HG03439 (cell line): Measurements from ENCODE around the gene SPTBN1.
"Not testable (repeated sequence)": the region's sequence is repeated elsewhere in the genome, so short reads cannot be mapped to it uniquely, and the experiment has no call there.

Experiments
- ATAC-seq: cut with Tn5 transposase; IDR thresholded peaks from one replicate; pipeline ENCODE4 v1.9.1; 2021; ENCODE audit warnings: mild to moderate bottlenecking, moderate library complexity; ENCODE audit not compliant: unreplicated experiment

The SPTBN1 gene

DNA sequence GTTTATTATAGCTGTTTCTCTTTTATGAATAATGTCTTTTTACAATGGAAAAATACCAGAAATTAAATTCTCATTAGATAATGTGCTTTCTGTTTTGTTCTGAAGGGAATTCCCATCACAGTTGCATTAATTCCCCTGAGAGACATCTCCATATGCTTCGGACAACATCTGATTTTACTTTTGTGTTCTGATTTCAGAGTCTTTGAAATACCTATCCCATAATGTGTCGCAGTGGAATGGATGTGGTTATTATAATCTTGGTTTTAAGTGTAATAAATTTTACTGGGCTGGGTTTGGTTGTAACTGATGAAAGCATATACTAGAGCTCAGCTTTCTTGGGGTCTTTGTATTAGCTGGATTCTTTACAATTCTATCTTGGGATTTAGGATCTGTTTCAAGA is 12.5 kb downstream of the SPTBN1 start:
- no peak for ATAC-seq

GRCh38 chr2:54469484-54470053 is 13.4 kb downstream of the SPTBN1 start:
- no peak for ATAC-seq

GRCh38 chr2:54470266-54470938 is 14.3 kb downstream of the SPTBN1 start:
- ATAC-seq, result no peak

DNA sequence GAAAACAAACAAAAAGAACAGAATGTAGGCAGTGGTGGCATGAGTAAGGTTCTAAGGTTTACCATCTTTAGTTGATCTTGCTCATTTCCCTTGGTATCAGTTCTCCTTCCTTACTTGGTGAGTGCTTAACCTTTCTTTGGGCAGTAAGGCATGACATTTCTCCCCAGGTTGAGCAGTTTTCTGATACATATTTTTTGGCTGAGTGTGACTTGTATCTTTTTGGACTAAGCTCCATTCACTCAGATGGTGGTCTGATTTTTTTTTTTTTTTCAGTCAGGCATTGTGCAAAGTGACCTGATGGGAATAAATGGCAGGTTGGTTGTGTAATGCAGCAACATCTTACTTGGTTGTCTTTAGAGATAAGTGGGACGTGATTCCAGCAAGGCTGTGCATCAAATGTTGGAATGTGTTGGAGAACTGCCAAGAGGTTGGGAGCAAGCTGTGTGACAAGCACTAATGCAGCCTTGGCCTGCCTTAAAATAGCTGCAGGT is 15.1 kb downstream of the SPTBN1 start:
- no peak for ATAC-seq

GRCh38 chr2:54473851-54474250 is 17.7 kb downstream of the SPTBN1 start:
- ATAC-seq, result no peak

DNA sequence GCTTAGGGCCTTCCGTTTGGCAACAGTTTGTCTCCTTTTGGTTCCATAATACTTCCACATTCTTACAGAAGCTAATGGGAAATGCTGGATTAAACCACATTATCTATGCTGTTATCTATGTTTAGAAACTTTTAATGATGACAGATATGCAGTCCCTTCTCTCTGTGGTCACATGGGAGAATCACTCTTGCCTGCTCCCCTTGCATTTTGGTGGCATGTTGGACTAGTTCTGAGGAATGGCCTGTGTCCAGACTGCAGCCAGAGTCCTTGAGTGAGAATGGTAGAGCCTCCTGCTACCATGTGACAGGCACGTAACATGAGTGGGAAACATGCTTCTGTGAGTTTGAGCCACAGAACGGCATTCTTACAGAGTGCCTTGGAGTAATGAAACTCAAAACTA is 19.2 kb downstream of the SPTBN1 start:
- no peak for ATAC-seq

GRCh38 chr2:54475919-54476318 is 19.8 kb downstream of the SPTBN1 start:
- no peak for ATAC-seq

DNA sequence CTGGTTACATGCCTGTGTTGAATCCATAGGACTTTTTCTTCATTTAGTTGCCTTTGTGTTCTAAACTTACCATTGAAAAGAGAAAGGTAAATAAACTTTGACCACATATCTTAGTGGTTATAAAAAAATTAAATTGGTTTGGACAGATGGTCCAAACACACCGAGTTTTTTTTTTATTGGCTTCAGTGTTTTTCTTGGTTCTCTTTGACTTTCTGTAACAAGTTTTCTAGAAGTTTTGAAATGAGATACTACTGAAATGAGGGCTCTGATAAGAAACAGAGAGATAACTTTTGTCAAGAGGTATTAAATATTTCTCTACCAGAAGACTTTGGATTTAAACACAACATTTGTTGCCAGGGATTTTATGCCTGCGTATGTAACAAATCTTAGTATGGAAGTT is 20.7 kb downstream of the SPTBN1 start:
- ATAC-seq, result no peak

GRCh38 chr2:54477896-54478295 is 21.8 kb downstream of the SPTBN1 start:
- ATAC-seq, result no peak

DNA sequence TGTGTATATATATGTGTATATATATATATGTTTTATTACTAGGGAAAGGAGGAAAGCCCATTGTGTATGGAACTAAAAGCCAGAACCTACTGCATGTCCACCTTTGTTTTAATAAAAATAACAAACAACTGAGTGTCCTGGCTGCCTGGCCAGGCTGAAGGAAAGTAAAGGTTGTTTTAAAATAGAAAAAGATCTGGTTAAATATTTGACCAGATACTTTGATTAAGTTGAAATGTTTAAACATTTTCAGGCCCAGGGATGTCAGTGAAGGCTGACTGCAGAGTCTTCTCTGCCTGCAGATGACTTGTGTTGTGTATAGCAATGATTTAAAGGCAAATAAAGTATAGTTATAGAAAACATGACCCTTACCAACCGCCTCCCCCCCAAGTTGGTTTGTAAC is 22.8 kb downstream of the SPTBN1 start:
- no peak for ATAC-seq

DNA sequence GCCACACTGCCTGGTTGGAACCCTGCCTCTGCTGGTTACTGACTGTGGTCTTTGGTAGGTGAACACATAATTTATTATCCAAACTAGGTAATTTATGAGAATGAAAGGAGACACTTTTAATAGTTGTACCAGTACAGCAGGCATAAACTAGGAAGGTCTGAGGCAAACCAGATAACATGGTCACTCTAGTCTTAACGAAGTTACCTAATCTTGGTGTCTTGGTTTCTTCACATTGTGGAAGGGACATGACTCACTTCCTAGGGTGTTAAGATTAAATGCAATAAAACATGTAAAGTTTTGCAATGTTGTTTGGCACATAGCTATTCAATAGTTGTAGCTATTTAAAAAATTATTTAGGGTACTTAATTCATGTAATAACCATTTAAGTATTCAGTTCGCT is 23.3 kb downstream of the SPTBN1 start:
- ATAC-seq, result no peak

GRCh38 chr2:54480025-54480424 is 23.9 kb downstream of the SPTBN1 start:
- no peak for ATAC-seq

GRCh38 chr2:54481686-54482085 is 25.6 kb downstream of the SPTBN1 start:
- ATAC-seq, result no peak

DNA sequence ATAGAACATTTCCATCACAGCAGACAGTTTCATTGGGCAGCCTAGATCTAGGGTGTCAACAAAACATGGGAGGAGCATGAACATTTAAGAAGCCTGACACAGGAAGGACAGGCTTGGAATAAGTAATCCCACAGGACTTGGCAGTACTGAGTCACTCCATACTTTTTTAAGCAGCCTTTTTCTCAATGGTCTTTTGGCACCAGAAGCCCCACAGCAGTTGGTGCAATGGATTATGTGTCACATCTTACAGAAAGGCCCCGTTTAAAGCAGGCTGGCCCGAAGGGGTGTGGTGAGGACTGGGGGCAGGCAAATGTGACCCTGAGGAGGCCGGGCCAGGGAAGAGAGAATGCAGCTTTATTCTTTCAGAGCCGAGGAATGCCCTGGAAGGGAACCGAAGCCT is 26.6 kb downstream of the SPTBN1 start:
- no peak for ATAC-seq

DNA sequence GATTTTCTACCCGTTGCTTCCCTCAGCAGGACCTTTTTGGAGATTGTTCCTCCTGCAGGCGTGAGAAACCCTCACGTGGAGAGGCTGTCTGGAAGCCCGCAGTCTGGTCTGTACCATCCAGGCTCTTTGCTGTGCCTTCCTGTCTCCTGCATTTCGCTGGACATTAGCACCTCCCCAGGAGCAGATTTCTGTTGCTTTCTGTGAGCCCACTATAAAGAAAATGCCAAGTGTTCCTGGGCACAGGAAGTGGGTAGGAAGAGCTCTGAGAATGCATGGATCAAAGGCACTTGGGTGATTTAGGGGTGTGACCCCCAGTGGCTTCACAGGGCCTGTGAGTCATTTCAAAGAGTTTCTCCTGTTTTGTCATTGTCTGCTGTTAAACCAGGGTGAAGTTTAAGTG is 27.3 kb downstream of the SPTBN1 start:
- ATAC-seq, result no peak

GRCh38 chr2:54485756-54486155 is 29.6 kb downstream of the SPTBN1 start:
- not testable (repeated sequence) for ATAC-seq

GRCh38 chr2:54486766-54487165 is 30.6 kb downstream of the SPTBN1 start:
- no peak for ATAC-seq

DNA sequence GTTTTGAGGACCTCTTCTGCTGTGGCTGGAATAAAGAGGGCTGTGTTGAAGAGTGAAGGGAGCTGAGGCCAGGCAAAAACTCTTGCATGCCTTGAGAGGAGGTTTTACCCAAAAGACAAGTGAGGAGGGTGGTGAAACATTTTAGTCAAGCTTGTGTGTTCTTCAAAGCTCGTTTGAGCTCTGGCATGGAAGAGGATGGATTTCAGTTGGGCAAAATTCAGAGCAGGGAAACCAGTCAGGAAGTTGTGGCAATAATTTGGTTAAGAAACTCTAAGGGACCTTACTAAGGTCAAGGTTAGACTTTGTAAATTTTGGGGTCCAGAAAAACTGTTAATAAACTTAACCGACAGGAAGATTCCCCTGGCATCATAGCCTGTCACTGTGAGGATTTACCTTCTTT is 34.7 kb downstream of the SPTBN1 start:
- no peak for ATAC-seq

- no peak for ATAC-seq
Observed at GRCh38 chr2:54492335-54492734, 36.2 kb downstream of the SPTBN1 start.

DNA sequence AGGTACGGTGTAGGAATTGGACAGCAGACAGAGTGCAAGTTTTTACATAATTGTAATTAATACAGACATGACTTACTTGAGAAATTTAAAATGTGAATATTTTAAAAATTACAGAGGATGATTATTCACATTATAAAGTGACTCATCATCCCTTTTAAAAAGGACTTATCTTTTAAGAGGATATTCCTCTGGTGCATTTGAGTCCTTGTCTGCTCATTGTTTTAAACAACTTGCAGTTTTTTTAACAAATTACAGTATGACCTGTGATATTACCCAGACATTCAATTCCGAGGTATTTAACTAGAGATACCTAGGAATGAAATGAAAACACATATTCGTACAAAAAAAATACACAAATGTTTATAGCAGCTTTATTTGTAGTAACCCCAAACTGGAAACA is 38.0 kb downstream of the SPTBN1 start:
- ATAC-seq, result no peak

DNA sequence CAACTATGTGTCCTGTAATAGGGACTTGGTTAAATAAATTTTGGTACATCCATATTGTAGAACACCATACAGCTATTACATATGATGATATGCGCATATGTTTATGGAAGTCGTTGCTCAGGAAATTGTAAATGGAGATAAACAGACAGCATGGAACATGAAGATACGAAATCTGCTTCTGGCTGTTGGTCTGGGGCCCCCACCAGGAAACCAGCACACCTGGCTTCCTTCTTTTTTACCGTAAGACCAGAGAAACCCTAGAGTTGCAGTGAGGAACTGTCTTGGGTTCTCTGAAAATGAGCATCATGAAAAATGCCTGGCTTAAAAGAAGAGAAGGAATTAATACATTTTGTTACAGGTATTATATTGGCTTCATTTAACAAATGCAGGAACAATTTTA is 40.8 kb downstream of the SPTBN1 start:
- no peak for ATAC-seq

- ATAC-seq, result no peak
Observed at GRCh38 chr2:54497763-54498680, 41.9 kb downstream of the SPTBN1 start.
